H9 (cell line): ENCODE measurements around the gene CD151. TPM values are rescaled to one million over a fixed set of nuclear protein-coding genes. Genes with fewer than 3 reads are reported as not detected.

Experiments
- DNase-seq: peaks from one replicate; pipeline ENCODE4 v3.0.0-alpha.2; 2017
- H2AFZ ChIP-seq: one replicate; pipeline ENCODE4 v1.6.1; 2013; ENCODE audit warnings: mild to moderate bottlenecking, low read length, control low read depth, moderate library complexity
- H2AK5ac ChIP-seq: 2 replicates; pipeline ENCODE4 v1.6.1; 2013; ENCODE audit warnings: low read length, control low read depth, mixed read lengths; ENCODE audit not compliant: insufficient read length
- H2BK120ac ChIP-seq: one replicate; pipeline ENCODE4 v1.6.1; 2013; ENCODE audit warnings: low read depth, mild to moderate bottlenecking, low read length, control low read depth, inconsistent platforms; ENCODE audit not compliant: poor library complexity, severe bottlenecking
- H2BK12ac ChIP-seq: 2 replicates; pipeline ENCODE4 v1.6.1; 2013; ENCODE audit warnings: low read length, control low read depth, mixed read lengths, low read depth; ENCODE audit not compliant: insufficient read length
- H2BK15ac ChIP-seq: 2 replicates; pipeline ENCODE4 v1.6.1; 2013; ENCODE audit warnings: low read depth, low read length, control low read depth
- H2BK20ac ChIP-seq: one replicate; pipeline ENCODE4 v1.6.1; 2013; ENCODE audit warnings: low read depth, mild to moderate bottlenecking, low read length, control low read depth, inconsistent platforms; ENCODE audit not compliant: poor library complexity, severe bottlenecking
- H2BK5ac ChIP-seq: 2 replicates; pipeline ENCODE4 v1.6.1; 2013; ENCODE audit warnings: low read length, control low read depth, mixed read lengths; ENCODE audit not compliant: insufficient read length
- H3K14ac ChIP-seq: 2 replicates; pipeline ENCODE4 v1.6.1; 2013; ENCODE audit warnings: low read length, control low read depth; ENCODE audit not compliant: insufficient read depth
- H3K18ac ChIP-seq: 2 replicates; pipeline ENCODE4 v1.6.1; 2013; ENCODE audit warnings: low read depth, mild to moderate bottlenecking, mixed read lengths, low read length, control low read depth; ENCODE audit not compliant: insufficient read length
- H3K23ac ChIP-seq: 2 replicates; pipeline ENCODE4 v1.6.1; 2013; ENCODE audit warnings: low read length, control low read depth, mixed read lengths, low read depth; ENCODE audit not compliant: insufficient read length
- H3K23me2 ChIP-seq: 2 replicates; pipeline ENCODE4 v1.6.1; 2013; ENCODE audit warnings: low read depth, mild to moderate bottlenecking, mixed read lengths, low read length, control low read depth; ENCODE audit not compliant: insufficient read length, poor library complexity, severe bottlenecking
- H3K27ac ChIP-seq: 2 replicates; pipeline ENCODE4 v1.5.1; 2013; ENCODE audit warnings: low read length, control low read depth, mixed read lengths, low read depth; ENCODE audit not compliant: insufficient read length
- H3K27me3 ChIP-seq: 2 replicates; pipeline ENCODE4 v1.6.1; 2013; ENCODE audit warnings: low read length, control low read depth, inconsistent platforms; ENCODE audit not compliant: insufficient read depth
- H3K4ac ChIP-seq: 2 replicates; pipeline ENCODE4 v1.6.1; 2013; ENCODE audit warnings: low read depth, mild to moderate bottlenecking, control low read depth, inconsistent platforms, low read length, moderate library complexity
- H3K4me1 ChIP-seq: 2 replicates; pipeline ENCODE4 v1.6.1; 2013; ENCODE audit warnings: low read length, control low read depth, inconsistent platforms; ENCODE audit not compliant: insufficient read depth
- H3K4me2 ChIP-seq: 2 replicates; pipeline ENCODE4 v1.6.1; 2013; ENCODE audit warnings: low read length, control low read depth, mixed read lengths; ENCODE audit not compliant: insufficient read length, insufficient read depth
- H3K56ac ChIP-seq: 2 replicates; pipeline ENCODE4 v1.6.1; 2013; ENCODE audit warnings: low read depth, mild to moderate bottlenecking, mixed read lengths, low read length, control low read depth; ENCODE audit not compliant: insufficient read length
- H3K79me1 ChIP-seq: 2 replicates; pipeline ENCODE4 v1.6.1; 2013; ENCODE audit warnings: low read depth, mild to moderate bottlenecking, moderate library complexity, low read length, control low read depth, inconsistent platforms; ENCODE audit not compliant: insufficient read depth, poor library complexity, severe bottlenecking
- H3K79me2 ChIP-seq: 2 replicates; pipeline ENCODE4 v1.6.1; 2013; ENCODE audit warnings: low read length, control low read depth, inconsistent platforms; ENCODE audit not compliant: insufficient read depth
- H3K9ac ChIP-seq: 2 replicates; pipeline ENCODE4 v1.6.1; 2013; ENCODE audit warnings: low read length, control low read depth, mixed read lengths; ENCODE audit not compliant: insufficient read length; ENCODE audit errors: extremely low read depth
- H3K9me3 ChIP-seq: one replicate; pipeline ENCODE4 v1.6.1; 2013; ENCODE audit warnings: low read depth, low read length, inconsistent platforms; ENCODE audit not compliant: control insufficient read depth
- H3T11ph ChIP-seq: one replicate; pipeline ENCODE4 v1.6.1; 2013; ENCODE audit warnings: mild to moderate bottlenecking, low read length, control low read depth, inconsistent platforms
- H4K20me1 ChIP-seq: one replicate; pipeline ENCODE4 v1.6.1; 2013; ENCODE audit not compliant: control insufficient read depth, insufficient read length, insufficient read depth
- H4K5ac ChIP-seq: 2 replicates; pipeline ENCODE4 v1.6.1; 2013; ENCODE audit warnings: low read depth, mild to moderate bottlenecking, mixed read lengths, low read length, control low read depth; ENCODE audit not compliant: insufficient read length
- H4K8ac ChIP-seq: replicated peaks from 2 replicates; pipeline ENCODE4 v1.6.1; 2013; ENCODE audit warnings: low read length, control low read depth, mixed read lengths, low read depth; ENCODE audit not compliant: insufficient read length
- H4K91ac ChIP-seq: 2 replicates; pipeline ENCODE4 v1.6.1; 2013; ENCODE audit warnings: low read depth, mild to moderate bottlenecking, moderate library complexity, mixed read lengths, low read length, control low read depth; ENCODE audit not compliant: insufficient read length
- H3K27ac Mint-ChIP-seq, 3 experiments: 2 replicates in 2 of 3; 3 replicates in 1 of 3; pipeline ENCODE4 v1.8.0; 2020 to 2021; ENCODE audit warnings: mixed read lengths in 3 of 3, mild to moderate bottlenecking in 1 of 3, moderate library complexity in 1 of 3
- H3K27me3 Mint-ChIP-seq: 2 replicates; pipeline ENCODE4 v1.8.0; 2021; ENCODE audit warnings: low read depth, mild to moderate bottlenecking, moderate library complexity, mixed read lengths
- H3K36me3 Mint-ChIP-seq, 3 experiments: 2 replicates in 2 of 3; 3 replicates in 1 of 3; pipeline ENCODE4 v1.8.0; 2020 to 2021; ENCODE audit warnings: low read depth in 3 of 3, mixed read lengths in 3 of 3; ENCODE audit not compliant: insufficient read depth in 1 of 3
- H3K4me1 Mint-ChIP-seq, 2 experiments: 2 replicates each; pipeline ENCODE4 v1.8.0; 2020; ENCODE audit warnings: mixed read lengths in 2 of 2
- H3K4me3 Mint-ChIP-seq, 2 experiments: 2 replicates in 1 of 2; 3 replicates in 1 of 2; pipeline ENCODE4 v1.8.0; 2020 to 2021; ENCODE audit warnings: mild to moderate bottlenecking in 2 of 2, mixed read lengths in 2 of 2, moderate library complexity in 1 of 2
- H3K9me3 Mint-ChIP-seq, 2 experiments: 2 replicates in 1 of 2; 3 replicates in 1 of 2; pipeline ENCODE4 v1.8.0; 2020; ENCODE audit warnings: mild to moderate bottlenecking in 2 of 2, mixed read lengths in 2 of 2, moderate library complexity in 1 of 2
- WGBS: extraction: QIAGEN DNeasy Blood & Tissue Kit; methylation state at CpG from one replicate; pipeline ENCODE4 v1.1.7; 2013; ENCODE audit warnings: missing lambda C conversion rate, low lambda C conversion rate, mixed read lengths; ENCODE audit not compliant: insufficient read length; ENCODE audit errors: extremely low coverage; 5-methylcytosine and 5-hydroxymethylcytosine counted together
- total RNA-seq: library from RNA; stranded (reverse); gene quantifications from 2 replicates; pipeline ENCODE4 v1.2.1, GENCODE V29; 2021
- TF ChIP-seq, protein P1 (sequence below): fragments of 200-600 bp; sonication (generic); conservative IDR thresholded peaks from 3 replicates; pipeline ENCODE4 v1.8.0; 2021; ENCODE audit warnings: antibody characterized with exemption, mild to moderate bottlenecking

CD151 gene
- total RNA-seq, 1 experiment from 2014 or later = 138 TPM

DNA sequence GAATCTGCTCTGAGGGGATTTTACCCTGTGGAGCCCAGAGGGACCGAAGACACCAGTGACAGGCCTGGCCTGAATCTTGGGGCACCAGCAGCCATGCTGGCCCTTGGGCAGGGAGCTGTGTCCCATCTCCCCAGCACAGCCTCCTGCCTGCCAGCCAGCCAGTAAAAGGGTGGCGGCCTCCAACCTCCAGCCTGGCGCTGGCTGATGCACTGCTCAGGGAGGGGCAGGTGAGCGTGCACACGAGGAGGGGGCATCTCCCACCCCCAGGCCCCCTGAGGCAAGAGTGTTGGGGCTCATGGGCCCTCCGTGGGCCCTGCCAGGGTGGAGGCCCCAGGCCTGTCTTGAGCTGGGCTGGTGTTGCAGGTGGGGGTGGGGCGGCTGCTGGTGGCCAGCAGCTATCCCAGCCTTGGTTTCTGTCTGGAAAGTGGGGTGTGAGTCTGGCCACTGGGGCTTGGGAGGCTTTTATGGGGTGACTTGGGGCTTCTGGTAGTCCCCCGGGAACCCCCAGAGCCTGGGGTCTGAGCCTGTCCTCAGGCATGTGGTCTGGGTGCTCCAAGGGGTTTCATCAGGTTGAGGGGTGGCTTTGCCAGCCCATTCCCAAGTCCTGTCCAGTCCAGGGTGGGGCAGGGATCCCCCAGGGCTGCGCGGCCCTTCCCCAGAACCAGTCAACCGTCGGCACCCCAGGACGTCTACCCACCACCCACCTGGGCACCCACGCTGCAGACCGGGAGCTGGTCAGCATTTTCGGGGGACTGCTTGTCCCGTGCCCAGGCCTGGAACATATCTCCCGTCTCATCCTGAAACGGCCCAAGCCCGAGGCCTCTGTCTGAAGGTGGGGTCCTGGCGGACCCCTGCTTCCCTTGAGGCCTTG, 27.7 kb downstream of the CD151 start:
- H3K4me1 Mint-ChIP-seq = peaks cover 22 to 66% of the 10 kb centered on the region in 2 experiments

More for the DNA sequence above, 27.7 kb downstream of the CD151 start:
- H3K23me2 ChIP-seq = no peaks in the 10 kb centered on the region
- no peaks in the 10 kb centered on the region for H3K79me1 ChIP-seq
- H2BK20ac ChIP-seq = no peak overlapping the region
- no peak for DNase-seq
- H2BK12ac ChIP-seq = no peak overlapping the region
- no peak overlapping the region for H3K27ac ChIP-seq
- no peak overlapping the region for H2AFZ ChIP-seq
- TF ChIP-seq, protein P1, sequence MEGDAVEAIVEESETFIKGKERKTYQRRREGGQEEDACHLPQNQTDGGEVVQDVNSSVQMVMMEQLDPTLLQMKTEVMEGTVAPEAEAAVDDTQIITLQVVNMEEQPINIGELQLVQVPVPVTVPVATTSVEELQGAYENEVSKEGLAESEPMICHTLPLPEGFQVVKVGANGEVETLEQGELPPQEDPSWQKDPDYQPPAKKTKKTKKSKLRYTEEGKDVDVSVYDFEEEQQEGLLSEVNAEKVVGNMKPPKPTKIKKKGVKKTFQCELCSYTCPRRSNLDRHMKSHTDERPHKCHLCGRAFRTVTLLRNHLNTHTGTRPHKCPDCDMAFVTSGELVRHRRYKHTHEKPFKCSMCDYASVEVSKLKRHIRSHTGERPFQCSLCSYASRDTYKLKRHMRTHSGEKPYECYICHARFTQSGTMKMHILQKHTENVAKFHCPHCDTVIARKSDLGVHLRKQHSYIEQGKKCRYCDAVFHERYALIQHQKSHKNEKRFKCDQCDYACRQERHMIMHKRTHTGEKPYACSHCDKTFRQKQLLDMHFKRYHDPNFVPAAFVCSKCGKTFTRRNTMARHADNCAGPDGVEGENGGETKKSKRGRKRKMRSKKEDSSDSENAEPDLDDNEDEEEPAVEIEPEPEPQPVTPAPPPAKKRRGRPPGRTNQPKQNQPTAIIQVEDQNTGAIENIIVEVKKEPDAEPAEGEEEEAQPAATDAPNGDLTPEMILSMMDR = no peak
- no peak overlapping the region for H4K8ac ChIP-seq
- Mint-ChIP-seq H3K36me3 (peaks cover 0 to 13% (median 0%) of the 10 kb centered on the region in 3 experiments; a peak in 3 of 7 replicates), H3K27ac (no peak overlapping the region), H3K4me3 (no peak overlapping the region; a peak in 1 of 5 replicates), H3K9me3 (no peaks in the 10 kb centered on the region), H3K27me3 (peaks cover 21% of the 10 kb centered on the region)
- no peaks in the 10 kb centered on the region; the same call in 1 of the 2 replicates for H3K4me1 ChIP-seq
- H2AK5ac ChIP-seq = no peak overlapping the region
- WGBS = no CpG with 5 or more reads among the region's 21 CpGs
- H2BK120ac ChIP-seq = no peak overlapping the region
- no peaks in the 10 kb centered on the region for H3K79me2 ChIP-seq
- no peak overlapping the region for H3K4me2 ChIP-seq
- no peak overlapping the region for H3K4ac ChIP-seq
- H3K9me3 ChIP-seq = no peaks in the 10 kb centered on the region
- no peaks in the 10 kb centered on the region for H3K27me3 ChIP-seq
- H4K91ac ChIP-seq = no peak overlapping the region
- no peak overlapping the region for H3K14ac ChIP-seq
- H4K5ac ChIP-seq = no peak overlapping the region
- H3K56ac ChIP-seq = no peak overlapping the region
- H3K9ac ChIP-seq = no peak overlapping the region
- no peak overlapping the region for H3K18ac ChIP-seq
- no peak overlapping the region for H2BK5ac ChIP-seq
- no peak overlapping the region for H3T11ph ChIP-seq
- H3K23ac ChIP-seq = no peak overlapping the region
- H4K20me1 ChIP-seq = no peaks in the 10 kb centered on the region
- no peak overlapping the region for H2BK15ac ChIP-seq
